Nephron progenitor cell (in vitro differentiated cells): Measurements from ENCODE around the gene MARCHF10.

Source experiments
- DNase-seq: peaks from one replicate; pipeline ENCODE4 v3.0.0; 2021
- H3K27ac Mint-ChIP-seq: 2 replicates; pipeline ENCODE4 v1.8.0; 2021; ENCODE audit warnings: mild to moderate bottlenecking, moderate library complexity, mixed read lengths
- H3K27me3 Mint-ChIP-seq: 2 replicates; pipeline ENCODE4 v1.8.0; 2021; ENCODE audit warnings: mild to moderate bottlenecking, low read depth, mixed read lengths; ENCODE audit not compliant: poor library complexity
- H3K36me3 Mint-ChIP-seq: 2 replicates; pipeline ENCODE4 v1.8.0; 2021; ENCODE audit warnings: low read depth, mixed read lengths
- H3K4me1 Mint-ChIP-seq: 2 replicates; pipeline ENCODE4 v1.8.0; 2021; ENCODE audit warnings: mixed read lengths
- H3K4me3 Mint-ChIP-seq: 2 replicates; pipeline ENCODE4 v1.8.0; 2021; ENCODE audit warnings: mild to moderate bottlenecking, moderate library complexity, mixed read lengths
- H3K9me3 Mint-ChIP-seq: 2 replicates; pipeline ENCODE4 v1.8.0; 2021; ENCODE audit warnings: mild to moderate bottlenecking, moderate library complexity, mixed read lengths
- CTCF ChIP-seq: fragments of 200-600 bp; sonication (generic); IDR thresholded peaks from 2 replicates; pipeline ENCODE4 v1.5.0; 2021; ENCODE audit warnings: antibody characterized with exemption

Gene MARCHF10

DNA sequence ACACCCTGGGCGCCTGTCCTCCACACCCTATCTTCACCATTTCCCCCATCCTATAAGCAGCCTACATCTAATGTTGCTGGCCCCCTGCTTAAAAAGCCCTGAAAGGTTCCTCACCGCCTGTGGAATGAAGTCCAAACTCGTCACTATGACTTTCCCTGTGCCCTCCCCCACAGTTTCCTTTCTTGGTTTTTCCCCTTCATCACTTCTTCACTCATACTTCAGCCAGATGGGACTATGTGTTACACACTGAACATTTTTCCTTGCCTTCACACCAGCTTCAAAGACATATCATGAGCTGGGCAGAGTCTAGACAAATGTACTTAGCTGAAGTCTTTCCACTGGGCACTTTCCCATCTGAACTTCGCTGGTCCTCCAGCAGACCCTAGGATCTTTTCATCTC is 1.5 kb upstream of the MARCHF10 start:
- Mint-ChIP-seq H3K27ac (no peak overlapping the region), H3K9me3 (peaks cover 24% of the 10 kb centered on the region), H3K4me1 (peaks cover 42% of the 10 kb centered on the region), H3K36me3 (no peaks in the 10 kb centered on the region), H3K27me3 (peaks cover 16% of the 10 kb centered on the region), H3K4me3 (peak overlapping the region; percentile 22)
- no peak for TF ChIP-seq CTCF
- no peak for DNase-seq

- no peak for DNase-seq
- H3K27ac Mint-ChIP-seq = no peak overlapping the region
- peaks cover 53% of the 10 kb centered on the region for H3K4me1 Mint-ChIP-seq
- H3K27me3 Mint-ChIP-seq = peaks cover 16% of the 10 kb centered on the region
- TF ChIP-seq CTCF = no peak
- H3K4me3 Mint-ChIP-seq = peak overlapping the region; percentile 69
- no peaks in the 10 kb centered on the region for H3K36me3 Mint-ChIP-seq
- peaks cover 14% of the 10 kb centered on the region for H3K9me3 Mint-ChIP-seq
These were observed 459 bp upstream of the MARCHF10 start for GRCh38 chr17:62808576-62808970.

DNA sequence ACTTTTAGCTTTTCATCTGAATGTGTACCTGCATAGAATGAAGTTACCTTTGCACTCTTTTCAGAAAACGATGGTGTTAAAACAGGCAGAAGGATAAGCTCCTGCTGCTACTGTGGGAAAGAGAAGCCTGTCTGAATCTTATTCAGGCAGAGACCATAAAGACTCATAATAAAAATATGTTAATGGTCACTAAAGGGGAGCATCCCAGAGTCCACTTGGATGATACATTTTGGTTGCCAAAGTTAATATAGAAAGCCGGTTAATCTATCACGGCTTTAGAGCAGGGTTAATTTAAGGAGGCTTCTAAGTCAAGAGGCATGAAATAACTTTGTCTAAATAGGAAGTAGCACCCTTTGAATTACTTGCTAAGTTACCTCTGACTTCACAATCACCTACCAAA is 2.9 kb downstream of the MARCHF10 start:
- DNase-seq = no peak
- no peaks in the 10 kb centered on the region for H3K9me3 Mint-ChIP-seq
- H3K4me1 Mint-ChIP-seq = peaks cover 80% of the 10 kb centered on the region
- H3K4me3 Mint-ChIP-seq = no peak overlapping the region
- no peak for TF ChIP-seq CTCF
- no peak overlapping the region for H3K27ac Mint-ChIP-seq
- peaks cover 13% of the 10 kb centered on the region for H3K27me3 Mint-ChIP-seq
- no peaks in the 10 kb centered on the region for H3K36me3 Mint-ChIP-seq

GRCh38 chr17:62804822-62805221 is 3.3 kb downstream of the MARCHF10 start:
- no peak for DNase-seq
- H3K9me3 Mint-ChIP-seq = no peaks in the 10 kb centered on the region

DNA sequence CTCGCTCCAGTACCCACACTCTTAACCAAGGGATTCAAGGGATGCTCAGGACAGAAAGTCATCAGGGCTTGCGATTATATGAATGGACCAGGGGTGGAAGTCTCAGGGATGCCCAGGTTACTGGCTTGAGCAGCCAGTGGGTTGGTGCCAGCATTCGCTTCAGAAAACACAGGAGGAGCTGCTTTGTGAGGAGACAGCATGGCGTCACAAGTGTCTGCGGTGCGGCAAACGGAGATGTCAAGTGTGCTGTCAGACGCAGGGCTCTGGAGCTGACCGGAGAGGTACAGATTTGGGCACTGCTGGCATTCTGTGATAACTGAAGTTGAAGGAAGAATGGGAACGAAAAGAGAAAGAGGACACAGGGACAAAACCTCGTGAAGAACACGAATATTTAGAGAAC is 4.1 kb downstream of the MARCHF10 start:
- no peak for DNase-seq
- Mint-ChIP-seq H3K4me3 (no peak overlapping the region), H3K27ac (no peak overlapping the region), H3K36me3 (no peaks in the 10 kb centered on the region), H3K27me3 (peaks cover 8% of the 10 kb centered on the region), H3K9me3 (no peaks in the 10 kb centered on the region), H3K4me1 (peaks cover 81% of the 10 kb centered on the region)
- TF ChIP-seq CTCF = no peak

More at GRCh38 chr17:62804822-62805221, 3.3 kb downstream of the MARCHF10 start:
- TF ChIP-seq CTCF = no peak
- H3K27ac Mint-ChIP-seq = no peak overlapping the region
- H3K4me3 Mint-ChIP-seq = no peak overlapping the region
- peaks cover 13% of the 10 kb centered on the region for H3K27me3 Mint-ChIP-seq
- no peaks in the 10 kb centered on the region for H3K36me3 Mint-ChIP-seq
- peaks cover 83% of the 10 kb centered on the region for H3K4me1 Mint-ChIP-seq

DNA sequence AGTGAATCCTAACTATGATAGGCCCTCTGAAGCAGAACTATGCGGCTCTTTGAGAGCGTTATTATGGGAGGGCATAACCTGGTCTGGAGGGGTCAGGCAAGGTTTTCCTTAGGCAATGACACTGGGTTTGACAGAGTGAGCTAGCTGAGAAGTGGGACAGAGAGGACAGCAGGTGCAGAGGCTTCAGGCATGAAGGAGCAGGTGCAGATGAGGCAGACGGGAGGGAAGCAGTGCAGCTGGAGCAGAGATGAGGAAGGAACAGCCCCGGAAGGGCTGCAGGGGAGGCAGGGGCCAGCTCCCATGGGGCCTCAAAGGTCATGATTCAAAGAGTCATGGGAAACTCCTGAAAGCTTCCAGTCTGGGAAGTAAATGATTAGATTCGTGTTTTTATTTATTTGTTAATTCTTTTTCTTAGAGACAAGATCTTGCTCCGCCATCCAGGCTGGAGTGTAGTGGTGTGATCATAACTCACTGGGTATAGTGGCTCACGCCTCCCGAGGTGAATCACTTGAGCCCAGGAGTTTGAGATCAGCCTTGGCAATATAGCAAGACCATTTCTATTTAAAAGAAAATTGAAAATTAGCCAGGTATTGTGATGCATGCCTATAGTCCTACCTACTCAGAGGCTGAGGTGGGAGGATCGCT is 5.4 kb downstream of the MARCHF10 start:
- H3K4me3 Mint-ChIP-seq = no peak overlapping the region

More for the DNA sequence above, 5.4 kb downstream of the MARCHF10 start:
- H3K9me3 Mint-ChIP-seq = no peaks in the 10 kb centered on the region
- H3K4me1 Mint-ChIP-seq = peaks cover 79% of the 10 kb centered on the region
- H3K27me3 Mint-ChIP-seq = peaks cover 10% of the 10 kb centered on the region
- TF ChIP-seq CTCF = no peak
- H3K27ac Mint-ChIP-seq = peak overlapping the region; percentile 27
- no peaks in the 10 kb centered on the region for H3K36me3 Mint-ChIP-seq
- DNase-seq = peak; percentile 47
